NCI-H1105 treated with DMSO at 0.1 percent for 48 hours (cell line): ENCODE results near the gene GOSR1.

Source experiments
- DNase-seq: peaks from one replicate; lab custom pipeline; 2025; lab: John Stamatoyannopoulos, UW

The GOSR1 gene

GRCh38 chr17:30576326-30576861, 99.2 kb downstream of the GOSR1 start:
- no peak for DNase-seq
